Body of pancreas (tissue), 4 donors: ENCODE data around the gene CCDC68. TPM values are rescaled to one million over a fixed set of nuclear protein-coding genes. Genes with fewer than 3 reads are reported as not detected.

Experiments used
- ATAC-seq: fragments of 150-250 bp; one replicate; pipeline ENCODE4 v1.9.1; 2016
- DNase-seq, 4 donors: peaks; one replicate each; pipeline ENCODE4 v3.0.0-alpha.2; 2019
- H3K27ac ChIP-seq, 4 donors: fragments of 200-600 bp; sonication (generic); 1 replicate in 3 of 4; 2 replicates in 1 of 4; pipeline versions ENCODE4 v1.5.1 to v1.6.1; 2016 to 2019; ENCODE audit warnings: mild to moderate bottlenecking in 1 of 4, mixed read lengths in 1 of 4, moderate library complexity in 1 of 4
- H3K27me3 ChIP-seq, 2 donors: fragments of 200-600 bp; sonication (generic); one replicate each; pipeline ENCODE4 v1.6.0; 2016; ENCODE audit warnings: mild to moderate bottlenecking in 1 of 2
- H3K36me3 ChIP-seq, 2 donors: fragments of 200-600 bp; sonication (generic); replicated peaks in 1 of 2; 2 replicates each; pipeline ENCODE4 v1.5.1; 2016; ENCODE audit warnings: low read depth in 2 of 2; ENCODE audit not compliant: insufficient read depth in 1 of 2
- H3K4me1 ChIP-seq: fragments of 200-600 bp; sonication (generic); one replicate; pipeline ENCODE4 v1.6.0; 2016
- H3K4me3 ChIP-seq, 2 donors: fragments of 200-600 bp; sonication (generic); 1 replicate in 1 of 2; 2 replicates in 1 of 2; pipeline ENCODE4 v1.5.1; 2016 to 2019
- H3K9me3 ChIP-seq, 3 donors: fragments of 200-600 bp; sonication (generic); 1 replicate in 2 of 3; 2 replicates in 1 of 3; pipeline ENCODE4 v1.5.1; 2016
- CTCF ChIP-seq, 7 experiments: fragments of 450-650 bp in 4 of 7; fragments of 200-600 bp in 3 of 7; sonication (generic) in 3 of 7; IDR thresholded peaks; one replicate each; pipeline ENCODE4 v1.5.1; 2016 to 2019; ENCODE audit warnings: antibody characterized with exemption in 7 of 7
- POLR2A ChIP-seq, 3 donors: fragments of 450-650 bp; IDR thresholded peaks; one replicate each; pipeline ENCODE4 v1.6.1; 2016; ENCODE audit warnings: antibody characterized with exemption in 3 of 3, mild to moderate bottlenecking in 2 of 3
- WGBS, 2 donors: methylation state at CpG; one replicate each; pipeline ENCODE4 v1.1.5; 2017; 5-methylcytosine and 5-hydroxymethylcytosine counted together
- intact Hi-C: fragments of 100-400 bp; cut with DNase I; formaldehyde crosslinking; loops from one replicate; pipeline ENCODE4 v1.15.1; 2023
- total RNA-seq, 2 donors: library from RNA; depleted of rRNA; stranded (reverse); fragments of >200 nt; gene quantifications; one replicate each; pipeline ENCODE4 v1.1.0, GENCODE V29; 2016

The CCDC68 gene
- total RNA-seq, 2 donors from 2014 or later, result 5.3 to 13.0 TPM

- intact Hi-C loops, result no loop called here
- DNase-seq, result peak in 3 of 4 donors; percentile 26 to 41 (median 35)
These were observed 12.2 kb downstream of the CCDC68 start for GRCh38 chr18:54947091-54947490.

GRCh38 chr18:54946149-54946581 lies 13.1 kb downstream of the CCDC68 start:
- H3K36me3 ChIP-seq, result no peaks in the 10 kb centered on the region
- peaks cover 45% of the 10 kb centered on the region for H3K4me1 ChIP-seq
- H3K27ac ChIP-seq, result peak overlapping the region; percentile 20 to 70 (median 62)
- DNase-seq (peak; percentile 71 to 86 (median 80)), ATAC-seq (peak; percentile 84)
- intact Hi-C loops, result no loop called here
- no peak overlapping the region for H3K4me3 ChIP-seq
- TF ChIP-seq CTCF (IDR thresholded peaks at IDR 0.05), result no peak
- no peak for TF ChIP-seq POLR2A (IDR thresholded peaks at IDR 0.05)
- no peaks in the 10 kb centered on the region for H3K27me3 ChIP-seq
- no peaks in the 10 kb centered on the region for H3K9me3 ChIP-seq
- 0 to 2% methylated on average over 7 of the region's 7 CpGs for WGBS, 2 donors

More at GRCh38 chr18:54947091-54947490, 12.2 kb downstream of the CCDC68 start:
- no peak for ATAC-seq
- TF ChIP-seq POLR2A (IDR thresholded peaks at IDR 0.05) (no peak), CTCF (IDR thresholded peaks at IDR 0.05) (no peak)
- WGBS, 2 donors, result 43 to 57% methylated on average over 1 of the region's 1 CpG
- no peak overlapping the region for H3K4me3 ChIP-seq
- no peaks in the 10 kb centered on the region for H3K9me3 ChIP-seq
- no peaks in the 10 kb centered on the region for H3K36me3 ChIP-seq
- H3K4me1 ChIP-seq, result peaks cover 45% of the 10 kb centered on the region
- peak overlapping the region in 2 of 4 donors; percentile 62 to 70 for H3K27ac ChIP-seq
- no peaks in the 10 kb centered on the region for H3K27me3 ChIP-seq

- Histone ChIP-seq H3K27ac (peak overlapping the region; percentile 20 to 70 (median 62)), H3K27me3 (no peaks in the 10 kb centered on the region), H3K4me3 (no peak overlapping the region), H3K4me1 (peaks cover 45% of the 10 kb centered on the region), H3K36me3 (no peaks in the 10 kb centered on the region), H3K9me3 (no peaks in the 10 kb centered on the region)
- TF ChIP-seq CTCF (IDR thresholded peaks at IDR 0.05) (no peak), POLR2A (IDR thresholded peaks at IDR 0.05) (no peak)
- no peak for DNase-seq
- intact Hi-C loops, result no loop called here
- no peak for ATAC-seq
- WGBS, 2 donors, result 50 to 58% methylated on average over 4 of the region's 4 CpGs
These were observed 13.6 kb downstream of the CCDC68 start for GRCh38 chr18:54945576-54946125.

- intact Hi-C loops, result no loop called here
- Histone ChIP-seq H3K36me3 (no peaks in the 10 kb centered on the region), H3K27me3 (no peaks in the 10 kb centered on the region), H3K4me3 (no peak overlapping the region), H3K9me3 (no peaks in the 10 kb centered on the region), H3K4me1 (peaks cover 19% of the 10 kb centered on the region), H3K27ac (no peak overlapping the region)
- ATAC-seq, result no peak
- no peak for DNase-seq
- no peak for TF ChIP-seq POLR2A (IDR thresholded peaks at IDR 0.05)
- no peak for TF ChIP-seq CTCF (IDR thresholded peaks at IDR 0.05)
- 90 to 95% methylated on average over 3 of the region's 3 CpGs for WGBS, 2 donors
These were observed 16.7 kb downstream of the CCDC68 start for GRCh38 chr18:54942569-54942968.

- Histone ChIP-seq H3K4me3 (no peak overlapping the region), H3K27ac (no peak overlapping the region), H3K9me3 (no peaks in the 10 kb centered on the region), H3K36me3 (no peaks in the 10 kb centered on the region), H3K4me1 (peaks cover 15% of the 10 kb centered on the region), H3K27me3 (no peaks in the 10 kb centered on the region)
- WGBS, 2 donors, result 70 to 79% methylated on average over 4 of the region's 4 CpGs
- TF ChIP-seq CTCF (IDR thresholded peaks at IDR 0.05) (no peak), POLR2A (IDR thresholded peaks at IDR 0.05) (no peak)
- DNase-seq (no peak), ATAC-seq (no peak)
- intact Hi-C loops, result no loop called here
These were observed 17.1 kb downstream of the CCDC68 start for GRCh38 chr18:54942144-54942543.
